Epithelial cell of umbilical artery (primary cell): ENCODE measurements around the gene PAGE2. TPM values are rescaled to one million over a fixed set of nuclear protein-coding genes. Genes with fewer than 3 reads are reported as not detected.

ENCODE experiments used
- total RNA-seq: library from RNA; depleted of rRNA; stranded (reverse); fragments of >200 nt; gene quantifications from 2 replicates; pipeline ENCODE4 v1.2.3, GENCODE V29; 2014

PAGE2 gene, protein sequence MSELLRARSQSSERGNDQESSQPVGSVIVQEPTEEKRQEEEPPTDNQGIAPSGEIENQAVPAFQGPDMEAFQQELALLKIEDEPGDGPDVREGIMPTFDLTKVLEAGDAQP
- total RNA-seq, result not detected in 2 replicates

DNA sequence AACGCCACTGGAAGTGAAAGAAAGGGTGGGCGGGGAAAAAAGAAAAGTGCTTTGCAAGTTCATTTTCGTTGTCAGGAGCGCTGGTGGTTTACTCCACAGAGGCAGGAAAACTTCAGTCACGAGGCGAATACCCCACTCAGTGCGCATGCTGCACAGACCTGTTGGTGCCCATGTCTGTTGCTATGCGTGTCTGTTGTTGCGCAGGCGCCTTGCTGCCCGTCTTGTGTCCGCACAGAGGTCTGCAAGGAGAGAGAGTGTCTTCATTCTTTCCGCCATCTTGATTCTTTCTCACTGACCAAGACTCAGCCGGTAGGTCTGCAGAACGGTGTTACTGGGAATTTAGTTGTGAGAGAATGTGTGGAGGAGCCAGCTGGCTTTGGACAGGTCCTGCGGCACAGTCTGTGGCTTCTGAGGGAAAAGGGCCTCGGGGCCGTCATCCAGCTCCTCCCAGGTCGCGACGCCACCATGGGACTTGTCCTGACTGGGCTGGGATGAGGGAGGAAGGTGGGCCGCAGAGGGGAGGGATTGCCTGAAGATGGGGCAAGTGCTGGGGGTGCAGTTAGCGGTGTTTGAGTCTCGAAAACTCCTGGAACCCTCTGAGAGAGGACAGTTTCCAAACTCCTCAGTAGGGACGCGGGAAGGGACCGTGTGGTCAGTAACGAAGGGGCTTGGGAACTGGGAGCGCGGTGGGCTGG lies at the start of gene PAGE2:
Gene PAGE2, plus strand, starts transcription at position 224 of the 695 bp plus-strand sequence. CDS start 1,003 bp downstream, outside the sequence.

DNA sequence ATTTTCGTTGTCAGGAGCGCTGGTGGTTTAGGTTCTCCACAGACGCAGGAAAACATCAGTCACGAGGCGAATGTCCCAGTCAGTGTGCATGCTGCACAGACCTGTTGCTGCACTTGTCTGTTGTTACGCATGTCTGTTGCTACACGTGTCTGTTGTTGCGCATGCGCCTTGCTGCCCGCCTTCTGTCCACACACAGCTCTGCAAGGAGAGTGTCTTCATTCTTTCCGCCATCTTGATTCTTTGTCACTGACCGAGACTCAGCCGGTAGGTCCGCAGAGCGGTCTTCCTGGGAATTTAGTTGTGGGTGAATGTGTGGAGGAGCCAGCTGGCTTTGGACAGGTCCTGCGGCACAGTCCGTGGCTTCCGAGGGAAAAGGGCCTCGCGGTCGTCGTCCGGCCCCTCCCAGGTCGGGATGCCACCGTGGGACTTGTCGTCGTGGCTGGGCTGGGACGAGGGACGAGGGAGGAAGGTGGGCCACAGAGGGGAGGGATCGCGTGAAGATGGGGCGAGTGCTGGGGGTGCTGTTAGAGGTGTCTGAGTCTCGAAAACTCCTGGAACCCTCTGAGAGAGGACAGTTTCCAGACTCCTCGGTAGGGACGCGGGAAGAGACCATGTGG lies 13.9 kb upstream of the PAGE2 start, which contains the start of gene PAGE2B:
Gene PAGE2B, plus strand, starts transcription at position 180 of the 617 bp plus-strand sequence. CDS start 1,012 bp downstream, outside the sequence.

Other genes with a start within 250 kb of the PAGE2 start
- 5.9 and 11.0 TPM in 2 replicates for gene TRO, start 168.2 kb upstream of the PAGE2 start, total RNA-seq
- under 0.01 TPM in 1 of 2 replicates, not detected in the other for gene PFKFB1, start 94.8 kb upstream of the PAGE2 start, total RNA-seq
- gene APEX2, start 88.7 kb upstream of the PAGE2 start, total RNA-seq, result 7.6 and 9.7 TPM in 2 replicates
- gene ALAS2, start 58.0 kb upstream of the PAGE2 start, total RNA-seq, result not detected in 2 replicates
- gene PAGE2B, start 14.0 kb upstream of the PAGE2 start, total RNA-seq, result not detected in 2 replicates
- gene PAGE5, start 131.3 kb downstream of the PAGE2 start, total RNA-seq, result not detected in 2 replicates
- gene PAGE3, start 175.9 kb downstream of the PAGE2 start, total RNA-seq, result not detected in 2 replicates